Gastroesophageal sphincter (tissue), 3 donors: ENCODE measurements around the gene ARHGAP44.

Source experiments
- CTCF ChIP-seq, 4 experiments: fragments of 200-600 bp in 2 of 4; fragments of 450-650 bp in 2 of 4; sonication (generic) in 1 of 4; IDR thresholded peaks; one replicate each; pipeline ENCODE4 v1.5.1; 2017 to 2019; ENCODE audit warnings: antibody characterized with exemption in 4 of 4, mild to moderate bottlenecking in 2 of 4, moderate library complexity in 2 of 4
- EP300 ChIP-seq: sonication (generic); formaldehyde crosslinking; IDR thresholded peaks from one replicate; pipeline ENCODE4 v1.6.1; 2017; ENCODE audit warnings: antibody characterized with exemption, mild to moderate bottlenecking
- POLR2A ChIP-seq, 2 donors: fragments of 450-650 bp; IDR thresholded peaks; one replicate each; pipeline ENCODE4 v1.6.1; 2017; ENCODE audit warnings: antibody characterized with exemption in 2 of 2, mild to moderate bottlenecking in 2 of 2, moderate library complexity in 1 of 2

GRCh38 chr17:13008461-13008860 is 219.2 kb downstream of the ARHGAP44 start:
- no peak for TF ChIP-seq CTCF (IDR thresholded peaks at IDR 0.05)
- no peak for TF ChIP-seq POLR2A (IDR thresholded peaks at IDR 0.05)
- no peak for TF ChIP-seq EP300
